ENCODE measurements around the gene PLIN4.
"Not testable (repeated sequence)": the region's sequence is repeated elsewhere in the genome, so short reads cannot be mapped to it uniquely, and the experiment has no call there.

PLIN4 gene

DNA sequence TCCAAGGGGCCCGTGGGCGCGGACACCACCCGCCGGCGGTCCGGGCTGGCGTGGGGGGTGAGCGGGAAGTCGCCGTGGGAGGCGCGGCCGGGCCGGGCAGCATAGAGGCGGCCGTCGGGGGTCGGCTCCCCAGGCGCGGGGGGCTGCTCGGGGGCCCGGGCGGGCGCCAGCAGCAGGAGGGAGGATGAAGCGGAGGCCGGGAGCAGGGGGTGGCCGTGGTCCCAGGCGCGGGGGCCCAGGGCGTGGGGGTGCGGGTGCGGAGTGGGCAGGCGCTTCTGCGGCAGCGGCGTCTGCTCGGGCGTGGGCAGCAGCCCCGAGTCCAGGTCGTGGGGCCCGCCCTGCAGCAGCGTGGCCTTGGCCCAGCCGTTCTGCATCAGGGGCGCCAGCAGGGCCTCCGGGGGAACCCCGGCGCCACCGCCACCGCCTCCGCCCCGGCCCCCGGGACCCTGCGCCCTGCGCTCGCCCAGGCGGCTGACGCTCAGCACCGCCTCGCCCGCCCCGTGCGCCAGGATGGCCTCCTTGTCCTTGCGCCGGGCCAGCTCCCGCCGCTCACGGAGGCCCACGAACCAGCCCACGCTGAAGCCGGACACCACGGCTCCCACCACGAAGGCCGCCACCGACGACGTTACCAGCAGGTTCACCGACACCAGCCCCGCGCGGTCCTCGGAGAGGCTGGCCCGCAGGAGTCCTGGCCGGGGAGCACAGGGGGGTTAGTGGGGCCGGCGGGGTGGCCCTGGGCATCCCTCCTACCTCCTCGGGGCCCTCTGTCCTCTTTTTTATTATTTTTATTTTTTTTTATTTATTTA, 25.8 kb upstream of the PLIN4 start:
- DNase-seq = no peak

DNA sequence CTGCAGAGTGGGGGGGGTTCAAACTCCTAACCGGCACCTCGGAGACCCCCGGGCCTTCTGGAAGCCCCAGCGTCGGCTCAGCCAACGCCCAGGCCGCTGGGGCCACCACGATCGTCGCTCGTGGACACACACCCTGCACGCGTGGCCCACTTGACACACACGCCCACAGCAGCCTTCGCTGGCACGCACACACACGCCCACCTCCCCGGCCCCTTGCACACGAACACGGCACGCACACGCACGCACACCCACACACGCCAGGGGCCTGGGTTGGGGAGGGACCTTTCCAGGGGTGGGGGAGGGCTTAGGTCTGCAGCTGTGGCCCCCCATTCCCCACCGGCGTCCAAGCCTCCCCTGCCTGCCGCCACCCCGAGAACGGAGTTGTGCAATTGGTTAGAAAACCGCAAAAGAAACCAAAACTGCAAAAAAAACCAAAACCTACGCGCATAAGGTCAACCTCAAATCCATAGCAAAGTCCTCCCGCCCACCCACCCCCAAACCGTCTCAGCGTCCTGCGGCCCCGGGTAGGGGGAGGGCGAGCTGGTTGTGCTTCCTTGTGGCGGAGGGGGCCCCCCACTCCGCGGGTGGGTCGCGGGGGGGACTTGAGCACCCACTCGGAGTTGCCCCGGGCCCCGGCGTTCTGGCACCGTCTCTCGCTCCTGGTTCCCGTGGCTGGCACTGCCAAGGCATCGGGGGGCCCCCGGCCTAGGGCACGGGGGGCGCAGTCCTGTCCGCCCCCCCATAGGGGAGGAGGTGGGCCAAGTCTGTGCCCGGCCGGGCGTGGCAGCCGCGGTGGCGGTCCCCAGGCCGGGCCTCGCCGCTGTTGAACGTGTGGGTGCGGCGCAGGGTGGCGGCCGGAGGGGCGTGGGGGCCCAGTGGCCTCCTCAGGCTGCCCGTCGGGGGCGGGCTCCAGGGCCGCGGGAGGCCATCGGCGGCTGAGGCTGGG, 24.9 kb upstream of the PLIN4 start:
- peak; percentile 90 for DNase-seq

DNA sequence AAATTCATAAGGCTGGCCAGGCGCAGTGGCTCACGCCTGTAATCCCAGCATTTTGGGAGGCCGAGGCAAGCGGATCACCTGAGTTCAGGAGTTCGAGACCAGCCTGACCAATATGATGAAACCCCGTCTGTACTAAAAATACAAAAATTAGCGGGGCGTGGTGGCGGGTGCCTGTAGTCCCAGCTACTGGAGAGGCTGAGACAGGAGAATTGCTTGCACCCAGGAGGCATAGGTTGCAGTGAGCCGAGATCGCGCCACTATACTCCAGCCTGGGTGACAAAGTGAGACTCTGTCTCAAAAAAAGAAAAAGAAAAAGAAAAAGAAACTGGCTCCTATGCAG, 23.5 kb upstream of the PLIN4 start:
- DNase-seq = not testable (repeated sequence)

DNA sequence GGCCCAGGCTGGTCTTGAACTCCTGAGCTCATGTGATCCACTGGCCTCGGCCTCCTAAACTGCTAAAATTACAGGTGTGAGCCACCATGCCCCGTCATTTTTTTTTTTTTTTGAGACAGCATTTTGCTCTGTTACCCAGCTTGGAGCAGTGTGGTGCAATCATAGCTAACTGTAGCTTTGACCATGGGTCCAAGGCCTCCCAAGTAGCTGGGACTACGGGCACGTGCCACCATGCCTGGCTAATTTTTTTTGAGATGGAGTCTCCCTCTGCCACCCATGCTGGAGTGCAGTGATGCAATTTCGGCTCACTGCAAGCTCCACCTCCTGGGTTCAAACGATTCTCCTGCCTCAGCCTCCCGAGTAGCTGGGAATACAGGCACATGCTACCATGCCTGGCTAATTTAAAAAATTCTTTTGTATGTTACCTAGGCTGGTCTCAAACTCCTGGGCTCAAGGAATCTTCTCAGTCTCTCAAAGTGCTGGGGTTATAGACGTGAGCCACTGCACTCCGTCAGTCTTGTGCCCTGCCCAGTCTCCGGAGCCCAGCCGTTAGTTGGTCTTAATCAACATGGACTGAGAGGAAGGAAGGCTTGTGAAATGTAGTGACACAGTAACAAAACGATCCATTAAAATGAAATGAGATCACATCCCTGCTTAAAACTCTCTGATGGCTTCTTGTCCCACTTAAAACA, 23.0 kb upstream of the PLIN4 start:
- peak; percentile 85 for DNase-seq

DNA sequence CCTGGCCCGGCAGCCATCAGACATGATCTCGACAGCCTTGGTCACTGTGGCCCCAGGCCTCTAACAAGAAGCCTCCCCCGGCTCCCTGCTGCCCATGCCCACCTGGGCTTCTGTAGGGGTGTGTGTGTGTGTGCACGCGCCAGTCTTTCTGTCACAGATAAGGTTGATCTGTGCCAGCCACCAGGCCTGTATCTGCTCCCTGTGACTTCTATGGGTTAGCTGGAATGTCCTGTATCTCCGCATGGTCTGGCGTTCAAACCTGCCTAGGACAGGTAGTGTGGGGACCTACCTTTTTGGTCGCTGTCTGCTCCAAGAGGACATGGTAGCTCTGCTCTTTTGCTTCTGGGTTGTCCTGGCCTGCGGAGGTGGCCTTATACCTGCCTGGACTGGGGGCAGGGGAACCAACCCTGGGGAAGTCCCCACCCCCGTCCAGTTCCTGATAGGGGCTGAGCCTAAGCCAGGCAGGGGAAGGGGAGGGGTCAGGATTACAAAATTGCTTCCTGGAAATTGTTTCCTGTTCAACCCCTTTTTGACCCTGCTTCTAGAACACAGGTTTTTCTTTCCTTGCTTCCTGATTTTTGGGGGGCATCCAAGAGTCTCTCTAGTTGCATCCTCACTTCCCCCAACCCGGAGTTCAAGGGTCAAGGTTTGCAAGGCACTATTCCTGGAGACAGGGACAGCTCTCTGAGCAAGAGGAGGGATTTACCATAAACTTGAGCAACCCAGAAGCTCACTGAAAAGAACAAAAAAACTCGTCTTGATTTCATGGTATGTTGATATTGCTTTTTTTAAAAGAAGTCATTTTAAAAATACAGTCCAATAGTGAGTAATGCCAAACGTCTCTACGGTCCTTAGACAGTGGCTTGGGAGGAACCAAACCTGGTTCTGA, 21.7 kb upstream of the PLIN4 start, which contains the start of gene LRG1:
TSS of gene LRG1 (minus strand) at position 344 of the 889 bp plus-strand sequence. CDS start at position 321, 23 bp downstream.
- DNase-seq = peak; percentile 91

DNA sequence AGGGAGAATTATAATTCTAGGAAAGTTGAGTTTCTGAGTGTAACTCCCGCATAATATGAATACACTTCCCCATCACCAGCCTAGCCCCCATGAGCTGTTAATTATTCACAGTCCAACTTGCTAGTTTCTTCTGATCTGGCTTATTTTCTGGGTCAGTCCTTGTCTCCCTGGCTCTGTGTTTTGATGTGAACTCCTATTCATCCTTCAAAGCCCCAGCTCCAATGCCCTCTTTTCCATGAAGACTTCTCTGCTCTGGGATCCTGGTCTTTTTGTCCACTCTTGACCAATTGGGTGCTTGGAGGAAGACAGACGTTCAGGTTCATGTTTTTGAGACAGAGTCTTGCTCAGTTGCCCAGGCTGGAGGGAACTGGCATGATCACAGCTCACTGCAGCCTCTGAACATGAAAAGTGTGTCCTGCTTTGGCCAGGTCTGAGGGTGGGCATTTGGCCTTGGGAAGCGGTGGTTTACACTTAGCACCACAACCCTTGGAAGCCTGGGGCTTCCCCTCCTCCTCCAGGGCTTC, 20.9 kb upstream of the PLIN4 start:
- DNase-seq = no peak

DNA sequence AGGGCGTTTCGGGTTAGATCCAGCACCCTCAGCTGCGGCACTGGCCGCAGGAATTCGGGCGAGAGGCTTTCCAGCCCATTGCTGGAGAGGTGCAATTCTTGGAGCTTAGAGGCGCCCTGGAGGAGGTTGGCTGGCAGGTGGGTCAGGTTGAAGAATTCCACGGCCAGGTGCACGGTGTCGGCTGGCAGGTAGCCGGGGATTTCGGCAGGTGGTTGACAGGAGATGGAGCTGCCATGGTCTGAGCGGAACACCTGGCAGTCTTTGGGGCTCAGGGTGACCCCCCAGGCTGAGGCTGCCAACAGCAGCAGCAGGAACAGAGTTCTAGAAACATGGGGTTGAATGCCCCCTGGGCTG, 20.3 kb upstream of the PLIN4 start:
- DNase-seq = no peak

DNA sequence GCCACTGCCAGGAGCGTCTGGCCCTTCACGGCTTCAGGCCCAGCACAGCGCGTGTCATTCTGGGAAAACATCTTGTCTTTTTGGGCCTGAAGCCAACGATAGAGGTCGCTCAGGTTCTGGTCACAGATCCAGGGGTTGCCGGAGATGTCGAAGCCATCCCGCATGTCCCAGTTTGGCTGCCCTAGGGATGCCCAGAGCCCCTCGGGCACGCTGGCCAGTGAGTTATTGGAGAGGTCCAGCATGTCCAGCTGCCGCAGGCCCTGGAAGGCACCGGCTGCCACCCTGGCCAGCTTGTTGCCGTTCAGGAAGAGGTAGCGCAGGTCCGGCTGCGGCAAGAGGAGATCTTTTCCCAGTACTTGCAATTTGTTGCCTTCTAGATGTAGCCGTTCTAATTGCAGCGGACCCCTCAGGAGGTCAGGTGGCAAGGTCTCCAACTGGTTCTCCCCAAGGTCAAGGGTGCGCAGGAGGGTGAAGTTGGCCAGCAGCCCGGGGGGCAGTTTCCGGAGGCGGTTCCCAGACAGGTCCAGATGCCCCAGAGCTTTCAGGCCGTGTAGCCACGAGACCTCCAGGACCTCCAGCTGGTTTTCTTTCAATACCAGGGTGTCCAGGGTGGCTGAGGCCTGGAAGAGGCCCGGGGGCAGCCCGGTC, 19.8 kb upstream of the PLIN4 start:
- DNase-seq = no peak

DNA sequence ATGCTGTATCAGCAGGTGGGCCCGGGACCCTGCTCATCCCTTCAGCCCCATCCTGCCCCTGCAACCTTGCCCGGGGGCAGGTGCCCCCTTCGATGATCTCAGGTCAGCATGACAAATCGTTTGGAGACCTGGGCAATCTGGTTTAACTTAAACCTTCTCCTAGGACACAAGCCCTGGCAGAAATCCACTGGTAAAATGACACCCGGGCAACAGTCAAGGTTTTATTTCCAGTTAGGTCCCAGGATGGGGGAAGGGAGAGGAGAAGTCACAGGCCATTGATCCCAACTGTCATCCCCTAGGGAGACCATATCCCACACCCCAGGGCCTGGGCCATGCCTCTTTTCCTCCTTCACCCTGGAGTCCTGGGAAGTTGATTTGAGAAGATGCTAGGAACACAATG, 18.5 kb upstream of the PLIN4 start:
- no peak for DNase-seq

DNA sequence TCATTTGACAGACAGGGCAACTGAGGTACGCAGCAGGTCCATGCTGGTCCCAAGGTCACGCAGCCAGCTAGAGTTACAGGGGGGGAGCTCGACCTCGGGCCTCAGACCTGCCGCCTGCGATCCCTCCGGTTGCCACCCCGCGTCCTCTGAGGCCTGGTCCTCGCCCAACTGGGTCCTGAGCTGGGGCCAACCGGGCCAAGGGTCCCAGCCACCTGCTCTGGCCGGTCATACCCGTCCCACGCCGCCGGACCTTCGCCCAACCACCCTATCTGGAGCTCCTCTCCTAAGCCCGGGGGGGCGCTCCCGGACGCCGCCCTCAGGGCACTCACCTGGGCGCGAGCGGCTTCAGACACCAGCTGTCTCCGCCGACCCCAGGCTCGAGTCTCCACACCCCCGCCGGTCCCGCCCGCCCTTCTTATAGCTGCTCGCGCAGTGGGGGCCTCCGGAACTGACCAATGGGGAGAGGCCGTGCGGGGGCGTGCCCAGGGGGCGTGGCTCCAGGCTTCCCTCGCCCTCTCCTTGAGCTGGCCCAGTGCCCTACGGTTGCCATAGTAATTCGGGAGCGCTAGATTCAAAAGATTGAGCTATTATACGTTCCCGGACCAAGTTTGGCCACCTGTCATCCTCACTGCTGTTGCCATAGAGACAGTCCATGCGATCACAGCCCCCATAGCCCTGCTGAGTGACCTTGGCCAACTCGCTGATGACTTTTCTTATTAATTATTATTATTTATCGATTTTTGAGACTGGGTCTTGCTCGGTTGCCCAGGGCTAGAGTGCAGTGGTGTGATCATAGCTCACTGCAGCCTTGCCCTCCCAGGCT, 16.8 kb upstream of the PLIN4 start, which contains the start of gene PLIN5:
TSS of gene PLIN5 (minus strand) at position 389 of the 823 bp plus-strand sequence. CDS start 1,150 bp downstream, outside the sequence.
- peak; percentile 63 for DNase-seq

DNA sequence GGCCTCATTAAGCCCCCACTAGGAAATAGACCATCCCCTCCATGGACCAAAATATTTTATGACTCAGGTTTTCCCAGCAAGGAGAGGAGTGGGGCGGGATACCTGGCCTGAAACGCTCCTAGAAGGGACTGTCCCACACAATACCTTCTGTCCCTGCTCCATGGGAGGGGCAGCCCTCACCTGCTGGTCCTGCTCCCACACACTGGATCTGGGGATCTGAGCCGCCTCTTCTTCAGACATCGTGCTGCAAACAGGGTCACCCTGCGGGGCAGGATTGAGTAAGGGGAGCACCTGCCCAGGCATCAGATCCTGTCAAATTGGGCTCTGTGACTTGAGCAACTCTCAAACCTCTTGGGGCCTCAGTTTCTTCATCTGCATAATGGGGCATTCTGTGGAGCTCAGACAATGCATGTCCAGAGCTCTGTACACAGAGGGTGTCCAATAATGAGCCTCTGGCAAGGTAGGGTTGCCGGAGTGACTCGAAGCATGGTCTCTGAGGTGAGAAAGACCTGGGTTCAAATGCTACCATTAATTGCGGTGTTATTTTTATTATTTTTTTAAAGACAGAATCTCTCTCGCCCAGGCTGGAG, 15.6 kb upstream of the PLIN4 start:
- no peak for DNase-seq

DNA sequence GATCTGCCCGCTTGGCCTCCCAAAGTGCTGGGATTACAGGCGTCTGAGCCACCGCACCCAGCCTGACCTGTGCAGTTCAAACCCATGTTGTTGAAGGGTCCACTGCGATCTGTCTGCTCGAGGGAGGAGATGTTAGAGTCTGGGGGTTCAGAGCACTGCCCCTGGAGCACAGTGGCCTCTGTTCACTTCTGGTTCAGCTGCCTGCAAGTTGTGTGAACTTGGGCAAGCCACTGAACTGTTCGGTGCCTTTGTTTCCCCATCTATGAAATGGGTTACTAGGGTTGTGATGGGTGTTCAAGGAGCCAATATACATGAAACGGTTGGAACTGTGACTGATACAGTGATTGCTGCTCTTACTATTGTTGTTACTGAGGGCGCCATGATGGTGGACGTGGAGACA, 15.0 kb upstream of the PLIN4 start:
- DNase-seq = no peak

DNA sequence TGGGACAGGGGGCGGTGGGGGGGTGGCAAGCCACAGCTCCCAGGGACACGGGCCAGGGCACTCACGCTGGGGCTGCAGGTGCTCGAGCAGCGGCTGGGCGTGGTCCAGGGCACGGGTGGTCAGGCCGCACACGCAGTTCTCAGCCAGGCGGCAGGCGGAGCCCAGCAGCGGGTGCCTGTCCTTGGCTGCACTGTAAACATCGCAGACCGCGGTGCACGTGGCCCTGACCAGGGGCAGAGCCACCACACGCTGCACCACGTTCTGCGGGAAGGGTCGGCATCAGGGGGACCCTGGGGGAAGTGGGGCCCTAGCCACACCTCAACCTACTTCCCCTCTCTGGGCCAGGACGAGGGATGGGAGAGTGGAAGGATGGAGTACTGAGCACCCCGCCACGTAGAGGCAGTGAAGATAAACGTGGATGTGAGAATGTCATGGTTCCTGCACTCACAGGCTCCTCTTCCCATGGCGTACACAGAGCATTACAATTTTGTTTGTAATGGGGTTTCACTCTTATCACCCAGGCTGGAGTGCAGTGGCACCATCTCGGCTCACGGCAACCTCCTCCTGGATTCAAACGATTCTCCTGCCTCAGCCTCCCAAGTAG, 13.4 kb upstream of the PLIN4 start:
- no peak for DNase-seq

DNA sequence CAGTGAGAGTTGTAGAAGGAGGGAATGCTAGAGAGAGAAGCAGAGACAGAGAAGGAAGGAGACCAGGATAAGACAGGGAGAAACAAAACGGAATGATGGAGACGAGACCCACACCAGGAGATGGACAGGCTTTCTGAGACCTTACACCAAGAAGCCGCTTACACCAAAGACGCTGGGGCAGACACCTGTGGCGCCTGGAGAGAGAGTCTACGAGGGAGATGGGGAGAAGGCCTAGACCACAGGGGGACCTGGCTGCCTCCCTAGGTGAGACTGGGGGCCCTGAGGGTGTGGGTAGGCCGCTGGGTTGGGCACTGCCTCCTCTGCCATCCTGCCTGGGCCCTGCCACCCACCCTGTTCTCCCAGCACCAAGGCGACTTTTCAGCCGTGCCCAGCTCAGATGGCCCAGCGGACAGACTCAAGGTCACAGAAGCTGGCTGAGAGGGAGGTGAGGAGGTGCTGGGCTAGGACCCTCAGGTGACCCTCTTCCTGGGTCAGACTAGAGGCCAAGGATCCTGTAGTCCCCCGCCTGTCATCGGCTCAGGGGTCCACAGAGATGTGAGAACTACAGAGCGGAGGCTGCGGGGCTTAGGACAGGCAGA, 11.7 kb upstream of the PLIN4 start:
- DNase-seq = no peak

DNA sequence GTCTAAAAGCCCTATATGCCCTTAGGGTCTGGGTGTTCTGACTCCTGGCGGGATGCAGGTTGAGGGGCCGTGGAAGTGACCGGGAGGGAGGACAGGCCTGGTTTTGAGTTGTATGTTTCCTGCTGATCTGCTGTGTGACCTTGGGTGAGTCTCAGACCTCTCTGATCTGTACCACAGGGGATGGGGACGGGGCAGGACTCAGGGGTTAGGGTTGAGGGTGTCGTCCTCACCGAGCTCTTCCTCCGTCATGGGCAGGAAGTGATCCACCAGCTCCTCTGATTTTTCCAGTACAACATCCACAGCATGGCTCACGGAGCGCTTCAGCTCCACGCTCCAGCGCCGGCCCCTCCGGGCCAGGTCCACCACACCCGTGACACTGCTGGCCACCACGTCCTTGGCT, 10.6 kb upstream of the PLIN4 start:
- no peak for DNase-seq

DNA sequence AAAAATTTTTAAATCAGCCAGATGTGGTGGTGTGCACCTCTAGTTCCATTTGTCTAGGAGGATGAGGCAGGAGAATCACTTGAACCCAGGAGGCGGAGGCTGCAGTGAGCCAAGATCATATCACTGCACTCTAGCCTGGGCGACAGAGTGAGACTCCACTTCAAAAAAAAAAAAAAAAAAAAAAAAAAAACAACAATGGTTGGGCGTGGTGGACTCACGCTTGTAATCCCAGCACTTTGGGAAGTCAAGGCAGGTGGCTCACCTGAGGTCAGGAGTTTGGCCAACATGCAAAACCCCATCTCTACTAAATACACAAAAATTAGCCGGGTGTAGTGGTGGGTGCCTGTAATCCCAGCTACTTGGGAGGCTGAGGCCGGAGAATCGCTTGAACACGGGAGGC, 9.1 kb upstream of the PLIN4 start:
- DNase-seq = not testable (repeated sequence)

DNA sequence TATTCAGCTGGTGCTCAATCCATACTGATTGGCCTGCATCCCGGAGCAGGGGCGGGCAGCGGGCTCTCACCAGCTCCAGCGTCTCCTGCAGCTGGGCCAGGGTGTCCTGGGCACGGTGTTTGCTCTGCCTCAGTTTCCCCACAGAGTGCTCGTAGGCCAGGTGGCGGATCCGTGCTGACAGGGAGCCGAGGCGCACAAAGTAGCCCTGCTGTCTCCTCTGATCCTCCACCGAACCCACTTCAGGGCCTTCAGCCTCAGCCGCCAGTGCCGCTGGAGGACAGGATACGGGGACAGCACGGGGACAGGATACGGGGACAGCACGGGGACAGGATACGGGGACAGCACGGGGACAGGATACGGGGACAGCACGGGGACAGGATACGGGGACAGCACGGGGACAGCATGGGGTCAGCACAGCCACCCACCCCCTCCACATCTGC, 7.3 kb upstream of the PLIN4 start:
- DNase-seq = no peak

DNA sequence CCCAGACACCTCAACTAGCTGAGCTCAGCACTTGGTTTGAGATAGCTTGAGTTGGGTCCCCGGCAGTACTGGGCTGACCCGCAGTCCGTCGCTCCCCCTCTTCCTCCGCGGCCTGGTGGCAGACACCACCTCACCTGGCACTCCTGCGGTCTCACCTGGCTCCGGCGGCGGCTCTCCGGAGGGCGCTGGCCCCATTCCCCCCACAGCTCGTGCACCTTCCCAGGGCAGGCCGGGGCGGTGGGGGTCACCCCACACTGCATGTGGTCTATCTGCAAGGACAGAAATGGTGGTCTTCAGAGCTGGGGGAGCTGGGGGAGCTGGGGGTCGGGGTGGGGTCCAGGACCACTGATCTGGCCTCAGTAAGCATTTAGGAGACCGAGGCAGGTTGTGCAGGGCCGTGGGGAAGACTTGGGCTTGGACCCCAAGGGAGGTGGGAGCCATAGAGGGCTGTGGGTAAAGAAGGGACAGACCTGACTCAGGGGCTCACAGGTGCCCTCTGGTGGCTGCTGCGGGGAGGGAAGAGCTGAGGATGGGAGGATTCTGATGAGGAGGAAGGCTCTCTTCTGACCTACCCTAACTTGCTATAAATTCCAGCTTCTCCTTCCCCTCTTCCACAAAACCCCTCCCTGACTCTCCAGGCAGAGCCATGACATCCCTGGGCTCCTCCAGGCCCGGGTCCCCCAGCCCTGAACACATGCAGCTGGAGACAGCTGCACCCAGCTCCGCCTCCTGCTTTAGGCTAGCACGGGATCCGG, 6.7 kb upstream of the PLIN4 start:
- DNase-seq = peak; percentile 78
